Kidney epithelial cell (primary cell): ENCODE data around the gene PLPPR4. TPM values are rescaled to one million over a fixed set of nuclear protein-coding genes. Genes with fewer than 3 reads are reported as not detected.

Experiments
- DNase-seq: peaks from one replicate; pipeline ENCODE4 v3.0.0-alpha.2; 2010; ENCODE audit warnings: low read depth
- H3K27me3 ChIP-seq: 2 replicates; pipeline ENCODE4 v1.6.0; 2011; ENCODE audit warnings: low read length; ENCODE audit not compliant: control insufficient read depth, insufficient read depth
- H3K36me3 ChIP-seq: 2 replicates; pipeline ENCODE4 v1.5.1; 2011; ENCODE audit warnings: low read length; ENCODE audit not compliant: control insufficient read depth, insufficient read depth
- H3K4me3 ChIP-seq: 2 replicates; pipeline ENCODE4 v1.5.1; 2011; ENCODE audit warnings: low read depth, mild to moderate bottlenecking, control low read depth, low read length
- total RNA-seq: library from RNA; depleted of rRNA; stranded (reverse); fragments of >200 nt; gene quantifications from 2 replicates; pipeline ENCODE4 v1.2.3, GENCODE V29; 2015
- TF ChIP-seq, protein P1 (sequence below): IDR thresholded peaks from 2 replicates; pipeline ENCODE4 v1.5.1; 2011; ENCODE audit warnings: mild to moderate bottlenecking, moderate library complexity, low read length, control low read depth, inconsistent platforms; ENCODE audit not compliant: insufficient read depth, poor library complexity, severe bottlenecking

PLPPR4 gene
- total RNA-seq, 1 donor from 2014 or later = not detected

DNA sequence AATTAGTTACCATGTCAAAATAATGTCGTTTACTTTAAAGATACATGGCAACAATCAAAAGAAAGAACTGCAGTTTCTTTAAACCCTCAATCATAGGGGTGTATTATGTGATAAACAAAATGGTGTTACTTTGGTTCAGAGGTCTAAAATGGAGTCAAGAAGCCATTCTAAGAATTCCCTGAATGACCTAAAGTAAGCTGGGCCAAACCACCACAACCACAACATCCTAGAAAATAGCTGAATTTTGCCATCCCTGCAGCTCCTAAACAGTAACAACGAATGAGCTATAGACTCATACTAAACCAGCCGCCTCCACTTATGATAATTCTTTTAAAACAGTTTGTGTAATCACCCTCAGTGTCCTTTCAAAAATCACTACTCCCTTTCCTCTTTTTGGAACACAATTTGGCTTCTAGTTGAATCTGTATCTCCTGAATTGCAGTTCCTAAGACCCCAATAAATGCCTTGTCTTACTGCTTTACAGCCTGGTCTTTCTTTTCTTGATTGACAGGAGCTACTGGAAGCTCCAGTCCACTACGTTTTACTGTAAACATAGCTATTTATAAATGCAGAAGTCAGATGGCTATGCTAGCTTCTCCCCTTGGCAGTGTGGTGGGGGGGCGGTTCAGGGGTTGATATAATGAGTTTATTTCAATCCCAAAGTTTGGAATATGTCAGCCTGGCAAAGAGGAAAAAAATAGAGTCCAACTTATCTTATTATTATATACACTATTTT lies 84.3 kb downstream of the PLPPR4 start:
- no peak for DNase-seq
- Histone ChIP-seq H3K36me3 (no peaks in the 10 kb centered on the region), H3K4me3 (no peak overlapping the region), H3K27me3 (no peaks in the 10 kb centered on the region)
- TF ChIP-seq, protein P1, sequence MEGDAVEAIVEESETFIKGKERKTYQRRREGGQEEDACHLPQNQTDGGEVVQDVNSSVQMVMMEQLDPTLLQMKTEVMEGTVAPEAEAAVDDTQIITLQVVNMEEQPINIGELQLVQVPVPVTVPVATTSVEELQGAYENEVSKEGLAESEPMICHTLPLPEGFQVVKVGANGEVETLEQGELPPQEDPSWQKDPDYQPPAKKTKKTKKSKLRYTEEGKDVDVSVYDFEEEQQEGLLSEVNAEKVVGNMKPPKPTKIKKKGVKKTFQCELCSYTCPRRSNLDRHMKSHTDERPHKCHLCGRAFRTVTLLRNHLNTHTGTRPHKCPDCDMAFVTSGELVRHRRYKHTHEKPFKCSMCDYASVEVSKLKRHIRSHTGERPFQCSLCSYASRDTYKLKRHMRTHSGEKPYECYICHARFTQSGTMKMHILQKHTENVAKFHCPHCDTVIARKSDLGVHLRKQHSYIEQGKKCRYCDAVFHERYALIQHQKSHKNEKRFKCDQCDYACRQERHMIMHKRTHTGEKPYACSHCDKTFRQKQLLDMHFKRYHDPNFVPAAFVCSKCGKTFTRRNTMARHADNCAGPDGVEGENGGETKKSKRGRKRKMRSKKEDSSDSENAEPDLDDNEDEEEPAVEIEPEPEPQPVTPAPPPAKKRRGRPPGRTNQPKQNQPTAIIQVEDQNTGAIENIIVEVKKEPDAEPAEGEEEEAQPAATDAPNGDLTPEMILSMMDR = no peak

DNA sequence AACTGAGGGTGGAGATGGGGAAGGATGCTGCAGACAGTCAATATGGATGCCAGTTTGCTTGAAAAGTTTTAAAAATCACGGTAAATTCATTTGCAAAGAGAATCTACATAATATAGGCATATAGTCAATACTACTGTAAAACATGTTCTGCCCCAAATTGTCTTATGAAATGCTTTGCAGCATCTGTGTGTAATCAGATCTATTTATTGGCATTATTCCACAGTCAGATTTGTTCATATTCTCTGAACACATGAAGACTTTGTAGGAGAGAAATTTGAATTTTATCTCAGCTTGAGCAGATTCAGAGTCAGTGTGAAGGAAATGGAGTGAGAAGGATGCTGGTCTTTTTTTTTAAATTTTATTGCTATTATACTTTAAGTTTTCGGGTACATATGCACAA lies 88.5 kb downstream of the PLPPR4 start:
- Histone ChIP-seq H3K27me3 (no peaks in the 10 kb centered on the region), H3K4me3 (no peak overlapping the region), H3K36me3 (no peaks in the 10 kb centered on the region)
- no peak for DNase-seq
- TF ChIP-seq, protein P1 = no peak

DNA sequence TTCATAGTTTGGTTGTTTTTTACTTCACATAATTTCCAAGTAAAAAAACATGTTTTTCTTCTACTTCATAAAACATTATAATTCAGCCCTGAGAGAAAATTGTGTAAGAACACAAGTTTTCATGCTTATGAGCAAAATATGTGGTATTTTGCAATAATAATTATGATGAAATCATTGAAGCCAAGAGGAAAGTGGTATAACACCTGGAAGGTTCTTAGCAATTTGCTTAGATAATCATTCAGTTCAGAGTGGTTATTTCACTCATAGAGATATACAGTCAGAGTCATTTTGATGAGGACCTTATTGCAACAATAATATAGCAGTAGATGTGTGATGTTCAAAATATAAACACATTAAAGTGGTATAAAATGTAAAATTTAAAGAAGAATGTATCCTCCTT lies 94.5 kb downstream of the PLPPR4 start:
- Histone ChIP-seq H3K27me3 (no peaks in the 10 kb centered on the region), H3K4me3 (no peak overlapping the region), H3K36me3 (no peaks in the 10 kb centered on the region)
- TF ChIP-seq, protein P1 = no peak
- no peak for DNase-seq
